SK-N-SH (cell line): ENCODE measurements around the gene GPRC5A. TPM values are rescaled to one million over a fixed set of nuclear protein-coding genes. Genes with fewer than 3 reads are reported as not detected.

Source experiments
- CTCF ChIA-PET: fragments of 300-600, 350-600 bp; formaldehyde crosslinking; extraction: SDS; loops from one replicate; lab custom pipeline; 2021; lab: Yijun Ruan, JAX
- POLR2A ChIA-PET: fragments of 350-600 bp; sonication (Branson Sonifier 250); formaldehyde crosslinking; extraction: SDS; loops from one replicate; lab custom pipeline; 2020; ENCODE audit warnings: antibody characterized with exemption, inconsistent platforms; lab: Yijun Ruan, JAX
- DNase-seq: peaks from one replicate; pipeline ENCODE4 v3.0.0; 2012
- H2AFZ ChIP-seq: fragments of 200-600 bp; sonication (generic); 2 replicates; pipeline ENCODE4 v1.8.1; 2016; ENCODE audit warnings: antibody characterized with exemption, mild to moderate bottlenecking, low read depth
- H3F3A ChIP-seq: fragments of 200-600 bp; sonication (generic); replicated peaks from 2 replicates; pipeline ENCODE3; 2016; ENCODE audit warnings: antibody characterized with exemption, mild to moderate bottlenecking; ENCODE audit not compliant: insufficient read depth
- H3K27ac ChIP-seq, 2 experiments: fragments of 200-500 bp in 1 of 2; fragments of 200-600 bp in 1 of 2; sonication (Bioruptor generic) in 1 of 2; sonication (generic), shearing (Covaris generic) in 1 of 2; 2 replicates each; pipeline versions ENCODE4 v1.5.1 to v1.6.1; 2014 to 2016; ENCODE audit warnings: low read depth in 2 of 2, inconsistent platforms in 1 of 2, low read length in 1 of 2, mild to moderate bottlenecking in 1 of 2, mixed read lengths in 1 of 2
- H3K27me3 ChIP-seq: fragments of 200-600 bp; sonication (generic), shearing (Covaris generic); 2 replicates; pipeline ENCODE4 v1.6.1; 2016; ENCODE audit warnings: mixed run types; ENCODE audit not compliant: insufficient read depth
- H3K36me3 ChIP-seq, 2 experiments: fragments of 200-500 bp in 1 of 2; fragments of 200-600 bp in 1 of 2; sonication (Bioruptor generic) in 1 of 2; sonication (generic) in 1 of 2; replicated peaks in 1 of 2; 2 replicates each; pipeline versions ENCODE3 to v1.5.1; 2014 to 2016; ENCODE audit warnings: low read length in 1 of 2, mild to moderate bottlenecking in 1 of 2; ENCODE audit not compliant: insufficient read depth in 2 of 2, control insufficient read depth in 1 of 2
- H3K4me1 ChIP-seq, 2 experiments: fragments of 200-500 bp in 1 of 2; fragments of 200-600 bp in 1 of 2; sonication (Bioruptor generic) in 1 of 2; sonication (generic), shearing (Covaris generic) in 1 of 2; 2 replicates each; pipeline versions ENCODE4 v1.5.1 to v1.6.1; 2014 to 2016; ENCODE audit warnings: low read depth in 1 of 2, low read length in 1 of 2, mixed run types in 1 of 2; ENCODE audit not compliant: insufficient read depth in 2 of 2, control insufficient read depth in 1 of 2
- H3K4me2 ChIP-seq: fragments of 200-600 bp; sonication (generic), shearing (Covaris generic); 2 replicates; pipeline ENCODE4 v1.6.1; 2017; ENCODE audit warnings: mixed run types
- H3K4me3 ChIP-seq, 2 experiments: fragments of 200-500 bp in 1 of 2; fragments of 200-600 bp in 1 of 2; sonication (Bioruptor generic) in 1 of 2; sonication (generic), shearing (Covaris generic) in 1 of 2; 2 replicates each; pipeline versions ENCODE4 v1.5.1 to v1.8.1; 2014 to 2016; ENCODE audit warnings: low read depth in 2 of 2, inconsistent platforms in 1 of 2, low read length in 1 of 2, mild to moderate bottlenecking in 1 of 2, mixed read lengths in 1 of 2, moderate library complexity in 1 of 2
- H3K79me2 ChIP-seq: fragments of 200-600 bp; sonication (generic); 2 replicates; pipeline ENCODE4 v1.8.1; 2017; ENCODE audit warnings: mild to moderate bottlenecking; ENCODE audit not compliant: insufficient read depth
- H3K9ac ChIP-seq: fragments of 200-600 bp; sonication (generic); 2 replicates; pipeline ENCODE4 v1.6.1; 2017; ENCODE audit warnings: mixed run types
- H3K9me2 ChIP-seq: fragments of 200-600 bp; sonication (generic); 2 replicates; pipeline ENCODE4 v1.6.1; 2017; ENCODE audit warnings: mixed run types
- H3K9me3 ChIP-seq: fragments of 200-600 bp; sonication (generic); 2 replicates; pipeline ENCODE4 v1.6.1; 2017; ENCODE audit warnings: mixed run types, mild to moderate bottlenecking, moderate library complexity
- H4K20me1 ChIP-seq: fragments of 200-600 bp; sonication (generic); 2 replicates; pipeline ENCODE4 v1.6.1; 2017; ENCODE audit warnings: mild to moderate bottlenecking, mixed run types; ENCODE audit not compliant: insufficient read depth
- EZH2phosphoT487 ChIP-seq: fragments of 200-600 bp; sonication (generic); IDR thresholded peaks from 2 replicates; pipeline ENCODE4 v1.6.1; 2017; ENCODE audit warnings: low read depth, mixed run types, mild to moderate bottlenecking, antibody characterized with exemption, moderate library complexity, borderline replicate concordance
- FOXJ3 ChIP-seq: sonication (generic); formaldehyde crosslinking; IDR thresholded peaks from 2 replicates; pipeline ENCODE4 v1.5.1; 2020; ENCODE audit warnings: mild to moderate bottlenecking, missing genetic modification reagents
- FOXM1 ChIP-seq: IDR thresholded peaks from 2 replicates; pipeline ENCODE4 v1.4.0; 2012; ENCODE audit warnings: low read depth, mild to moderate bottlenecking
- JUND ChIP-seq: IDR thresholded peaks from 2 replicates; pipeline ENCODE4 v1.4.0; 2012
- RAD21 ChIP-seq: IDR thresholded peaks from 2 replicates; pipeline ENCODE4 v1.6.1; 2012; ENCODE audit warnings: mild to moderate bottlenecking, low read length
- RFX5 ChIP-seq: IDR thresholded peaks from 2 replicates; pipeline ENCODE4 v1.6.1; 2012; ENCODE audit warnings: mild to moderate bottlenecking, improper control_type of control experiment, low read length
- RXRA ChIP-seq: IDR thresholded peaks from 2 replicates; pipeline ENCODE4 v1.4.0; 2012; ENCODE audit warnings: low read depth, mild to moderate bottlenecking, borderline replicate concordance
- SIN3A ChIP-seq: IDR thresholded peaks from 2 replicates; pipeline ENCODE4 v1.6.1; 2012; ENCODE audit warnings: low read depth, mild to moderate bottlenecking, low read length, moderate library complexity, borderline replicate concordance
- YY1 ChIP-seq: IDR thresholded peaks from 2 replicates; pipeline ENCODE4 v1.4.0; 2012; ENCODE audit warnings: low read depth, mild to moderate bottlenecking
- WGBS: methylation state at CpG from one replicate; pipeline ENCODE4 v1.1.6; 2017; ENCODE audit warnings: low lambda C conversion rate; 5-methylcytosine and 5-hydroxymethylcytosine counted together
- polyA plus RNA-seq, 3 experiments: library from polyadenylated mRNA; depleted of rRNA; stranded (reverse); fragments of >200 nt; gene quantifications; 2 replicates each; pipeline ENCODE4 v1.2.3, GENCODE V29; 2012
- TF ChIP-seq, protein P1 (sequence below): IDR thresholded peaks from 2 replicates; pipeline ENCODE4 v1.4.0; 2012; ENCODE audit warnings: low read depth, borderline replicate concordance
- TF ChIP-seq, protein P2 (sequence below): IDR thresholded peaks from 2 replicates; pipeline ENCODE4 v1.4.0; 2012; ENCODE audit warnings: low read depth
- TF ChIP-seq, protein P3 (sequence below): fragments of 150-350 bp; IDR thresholded peaks from 2 replicates; pipeline ENCODE4 v1.6.1; 2016; ENCODE audit warnings: mild to moderate bottlenecking, low read depth, low read length
- TF ChIP-seq, protein P4 (sequence below): IDR thresholded peaks from 2 replicates; pipeline ENCODE4 v1.4.0; 2012; ENCODE audit warnings: low read depth, borderline replicate concordance

GPRC5A gene
- polyA plus RNA-seq, 1 of the 3 experiments (the other 2 are of a cell fraction): 12.7 TPM

DNA sequence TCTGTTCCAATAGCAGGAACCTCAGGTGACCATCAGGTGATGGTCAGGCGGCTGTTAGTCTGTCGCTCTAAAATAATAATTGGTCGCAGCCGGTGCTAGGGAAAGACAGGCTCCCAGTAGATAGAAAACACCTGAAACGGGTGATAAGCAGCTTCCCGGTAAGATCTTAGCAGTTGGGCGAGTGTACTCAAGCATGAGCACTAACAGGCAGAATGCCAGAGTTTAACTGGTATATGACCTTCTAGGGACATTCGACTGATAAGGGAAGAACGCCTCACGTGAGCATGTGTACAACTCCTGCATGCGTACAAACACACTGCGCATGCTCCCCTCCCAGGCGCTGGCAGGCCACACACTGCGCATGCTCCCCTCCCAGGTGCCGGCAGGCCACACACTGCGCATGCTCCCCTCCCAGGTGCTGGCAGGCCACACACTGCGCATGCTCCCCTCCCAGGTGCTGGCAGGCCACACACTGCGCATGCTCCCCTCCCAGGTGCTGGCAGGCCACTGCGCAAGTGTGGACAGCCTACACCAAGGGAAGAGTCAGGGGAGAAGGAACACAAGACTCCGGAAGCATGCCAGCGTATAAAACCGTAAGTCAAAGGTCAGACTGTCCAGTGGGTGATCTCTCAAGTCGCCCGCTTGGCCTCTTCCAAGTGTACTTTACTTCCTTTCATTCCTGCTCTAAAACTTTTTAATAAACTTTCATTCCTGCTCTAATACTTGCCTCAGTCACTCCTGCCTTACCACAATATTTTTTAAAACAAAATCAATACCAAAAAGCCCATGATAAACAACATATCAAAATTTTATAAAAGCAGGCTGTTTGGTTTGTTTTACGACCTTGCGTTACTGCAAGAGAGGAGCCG lies 36.1 kb downstream of the GPRC5A start (continued):
- TF ChIP-seq, protein P1, sequence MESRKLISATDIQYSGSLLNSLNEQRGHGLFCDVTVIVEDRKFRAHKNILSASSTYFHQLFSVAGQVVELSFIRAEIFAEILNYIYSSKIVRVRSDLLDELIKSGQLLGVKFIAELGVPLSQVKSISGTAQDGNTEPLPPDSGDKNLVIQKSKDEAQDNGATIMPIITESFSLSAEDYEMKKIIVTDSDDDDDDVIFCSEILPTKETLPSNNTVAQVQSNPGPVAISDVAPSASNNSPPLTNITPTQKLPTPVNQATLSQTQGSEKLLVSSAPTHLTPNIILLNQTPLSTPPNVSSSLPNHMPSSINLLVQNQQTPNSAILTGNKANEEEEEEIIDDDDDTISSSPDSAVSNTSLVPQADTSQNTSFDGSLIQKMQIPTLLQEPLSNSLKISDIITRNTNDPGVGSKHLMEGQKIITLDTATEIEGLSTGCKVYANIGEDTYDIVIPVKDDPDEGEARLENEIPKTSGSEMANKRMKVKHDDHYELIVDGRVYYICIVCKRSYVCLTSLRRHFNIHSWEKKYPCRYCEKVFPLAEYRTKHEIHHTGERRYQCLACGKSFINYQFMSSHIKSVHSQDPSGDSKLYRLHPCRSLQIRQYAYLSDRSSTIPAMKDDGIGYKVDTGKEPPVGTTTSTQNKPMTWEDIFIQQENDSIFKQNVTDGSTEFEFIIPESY: no peak
- TF ChIP-seq YY1 (no peak), JUND (no peak)

DNA sequence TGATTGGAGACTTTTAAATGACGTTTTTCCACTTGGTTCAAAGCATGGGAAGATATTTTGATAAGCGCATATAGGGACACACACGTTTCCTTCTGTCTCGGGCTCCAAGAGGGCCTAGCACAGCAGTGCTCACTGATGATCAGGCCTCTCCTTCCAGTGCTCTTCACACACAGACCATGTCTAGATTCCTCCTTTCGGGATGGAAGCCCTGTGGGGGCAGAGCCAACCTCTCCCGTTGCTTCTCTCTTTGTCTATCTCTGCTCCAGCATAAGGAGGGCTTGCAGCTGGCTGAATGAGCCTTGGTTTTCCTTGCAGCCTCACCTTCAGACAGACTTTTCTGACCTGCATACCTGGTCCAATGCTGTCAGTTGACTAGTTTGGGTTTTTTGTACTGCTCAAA lies 38.3 kb downstream of the GPRC5A start:
- no peak overlapping the region for H3K27ac ChIP-seq
- H3K4me1 ChIP-seq: peaks cover 0 to 4% of the 10 kb centered on the region in 2 experiments; a peak in 1 of 4 replicates
- H3K4me3 ChIP-seq: no peak overlapping the region
- H2AFZ ChIP-seq: no peak overlapping the region
- no peaks in the 10 kb centered on the region for H3K9me3 ChIP-seq
- CTCF ChIA-PET: interaction anchor here (1.0 to 3.1 kb wide), 3 partner anchors 13 to 282 kb away, joined by 3 to 9 read pairs (median 6); no protein-coding TSS in a partner anchor
- POLR2A ChIA-PET: no interaction called here
- H3F3A ChIP-seq: no peaks in the 10 kb centered on the region
- no peak overlapping the region for H3K4me2 ChIP-seq
- H3K9ac ChIP-seq: no peak overlapping the region
- peaks cover 0 to 6% of the 10 kb centered on the region in 2 experiments for H3K36me3 ChIP-seq
- no peaks in the 10 kb centered on the region for H3K27me3 ChIP-seq
- no peak for DNase-seq
- no peaks in the 10 kb centered on the region for H3K79me2 ChIP-seq
- TF ChIP-seq, protein P2, sequence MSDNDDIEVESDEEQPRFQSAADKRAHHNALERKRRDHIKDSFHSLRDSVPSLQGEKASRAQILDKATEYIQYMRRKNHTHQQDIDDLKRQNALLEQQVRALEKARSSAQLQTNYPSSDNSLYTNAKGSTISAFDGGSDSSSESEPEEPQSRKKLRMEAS: no peak
- TF ChIP-seq RAD21 (no peak), SIN3A (no peak), FOXM1 (no peak), EZH2phosphoT487 (no peak), RXRA (no peak), FOXJ3 (CRISPR knock-in tag) (no peak), RFX5 (no peak)
- TF ChIP-seq, protein P1: no peak
- TF ChIP-seq, protein P3, sequence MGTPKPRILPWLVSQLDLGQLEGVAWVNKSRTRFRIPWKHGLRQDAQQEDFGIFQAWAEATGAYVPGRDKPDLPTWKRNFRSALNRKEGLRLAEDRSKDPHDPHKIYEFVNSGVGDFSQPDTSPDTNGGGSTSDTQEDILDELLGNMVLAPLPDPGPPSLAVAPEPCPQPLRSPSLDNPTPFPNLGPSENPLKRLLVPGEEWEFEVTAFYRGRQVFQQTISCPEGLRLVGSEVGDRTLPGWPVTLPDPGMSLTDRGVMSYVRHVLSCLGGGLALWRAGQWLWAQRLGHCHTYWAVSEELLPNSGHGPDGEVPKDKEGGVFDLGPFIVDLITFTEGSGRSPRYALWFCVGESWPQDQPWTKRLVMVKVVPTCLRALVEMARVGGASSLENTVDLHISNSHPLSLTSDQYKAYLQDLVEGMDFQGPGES: no peak
- TF ChIP-seq, protein P4, sequence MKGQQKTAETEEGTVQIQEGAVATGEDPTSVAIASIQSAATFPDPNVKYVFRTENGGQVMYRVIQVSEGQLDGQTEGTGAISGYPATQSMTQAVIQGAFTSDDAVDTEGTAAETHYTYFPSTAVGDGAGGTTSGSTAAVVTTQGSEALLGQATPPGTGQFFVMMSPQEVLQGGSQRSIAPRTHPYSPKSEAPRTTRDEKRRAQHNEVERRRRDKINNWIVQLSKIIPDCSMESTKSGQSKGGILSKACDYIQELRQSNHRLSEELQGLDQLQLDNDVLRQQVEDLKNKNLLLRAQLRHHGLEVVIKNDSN: no peak
- WGBS: 83% methylated on average over 6 of the region's 6 CpGs
- H3K9me2 ChIP-seq: no peaks in the 10 kb centered on the region
- H4K20me1 ChIP-seq: no peaks in the 10 kb centered on the region
